Occipital lobe (tissue), 2 donors: Measurements from ENCODE around the gene MRM2. TPM values are rescaled to one million over a fixed set of nuclear protein-coding genes. Genes with fewer than 3 reads are reported as not detected.

Source experiments
- DNase-seq: peaks from one replicate; lab custom pipeline; 2025; lab: John Stamatoyannopoulos, UW
- total RNA-seq: library from RNA; depleted of rRNA; stranded (reverse); fragments of >200 nt; gene quantifications from one replicate; pipeline ENCODE4 v1.2.3, GENCODE V29; 2014

The MRM2 gene
- total RNA-seq, 1 donor from 2014 or later = 15.0 TPM

DNA sequence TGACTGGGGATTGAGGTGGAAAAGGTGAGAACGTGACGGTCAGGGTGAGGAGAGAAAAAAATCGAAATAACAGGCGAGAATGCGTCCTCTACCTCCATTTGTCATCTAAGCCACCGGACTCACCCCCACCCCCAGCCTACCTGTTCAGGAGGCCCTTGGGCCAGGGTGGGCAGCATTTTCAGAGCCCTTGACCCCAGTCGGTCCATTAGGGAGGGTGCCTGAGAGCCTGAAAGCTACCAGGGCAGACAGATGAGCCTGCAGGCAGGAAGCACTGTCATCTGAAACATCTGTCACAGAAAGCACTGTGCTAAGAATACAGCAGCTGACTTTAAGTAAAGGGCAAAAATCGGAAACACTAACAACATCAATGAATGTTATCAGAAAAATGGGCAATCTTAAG is 56.3 kb downstream of the MRM2 start:
- DNase-seq = no peak

Other genes starting within 250 kb of the MRM2 start
- 24.2 TPM for gene MAD1L1, start 9.3 kb downstream of the MRM2 start, total RNA-seq
- gene NUDT1, start within 50 bp of the MRM2 start, total RNA-seq = 13.7 TPM
- gene SNX8, start 72.2 kb upstream of the MRM2 start, total RNA-seq = 13.4 TPM
- 63.0 TPM for gene EIF3B, start 112.6 kb upstream of the MRM2 start, total RNA-seq
- gene CHST12, start 161.4 kb upstream of the MRM2 start, total RNA-seq = 1.9 TPM
- not detected for gene GRIFIN, start 234.2 kb upstream of the MRM2 start, total RNA-seq